H9 (cell line): ENCODE results near the gene VAV2. TPM values are rescaled to one million over a fixed set of nuclear protein-coding genes. Genes with fewer than 3 reads are reported as not detected.

Source experiments
- DNase-seq: peaks from one replicate; pipeline ENCODE4 v3.0.0-alpha.2; 2017
- H2AFZ ChIP-seq: one replicate; pipeline ENCODE4 v1.6.1; 2013; ENCODE audit warnings: mild to moderate bottlenecking, low read length, control low read depth, moderate library complexity
- H2AK5ac ChIP-seq: 2 replicates; pipeline ENCODE4 v1.6.1; 2013; ENCODE audit warnings: low read length, control low read depth, mixed read lengths; ENCODE audit not compliant: insufficient read length
- H2BK120ac ChIP-seq: one replicate; pipeline ENCODE4 v1.6.1; 2013; ENCODE audit warnings: low read depth, mild to moderate bottlenecking, low read length, control low read depth, inconsistent platforms; ENCODE audit not compliant: poor library complexity, severe bottlenecking
- H2BK12ac ChIP-seq: 2 replicates; pipeline ENCODE4 v1.6.1; 2013; ENCODE audit warnings: low read length, control low read depth, mixed read lengths, low read depth; ENCODE audit not compliant: insufficient read length
- H2BK15ac ChIP-seq: 2 replicates; pipeline ENCODE4 v1.6.1; 2013; ENCODE audit warnings: low read depth, low read length, control low read depth
- H2BK20ac ChIP-seq: one replicate; pipeline ENCODE4 v1.6.1; 2013; ENCODE audit warnings: low read depth, mild to moderate bottlenecking, low read length, control low read depth, inconsistent platforms; ENCODE audit not compliant: poor library complexity, severe bottlenecking
- H2BK5ac ChIP-seq: 2 replicates; pipeline ENCODE4 v1.6.1; 2013; ENCODE audit warnings: low read length, control low read depth, mixed read lengths; ENCODE audit not compliant: insufficient read length
- H3K14ac ChIP-seq: 2 replicates; pipeline ENCODE4 v1.6.1; 2013; ENCODE audit warnings: low read length, control low read depth; ENCODE audit not compliant: insufficient read depth
- H3K18ac ChIP-seq: 2 replicates; pipeline ENCODE4 v1.6.1; 2013; ENCODE audit warnings: low read depth, mild to moderate bottlenecking, mixed read lengths, low read length, control low read depth; ENCODE audit not compliant: insufficient read length
- H3K23ac ChIP-seq: 2 replicates; pipeline ENCODE4 v1.6.1; 2013; ENCODE audit warnings: low read length, control low read depth, mixed read lengths, low read depth; ENCODE audit not compliant: insufficient read length
- H3K23me2 ChIP-seq: 2 replicates; pipeline ENCODE4 v1.6.1; 2013; ENCODE audit warnings: low read depth, mild to moderate bottlenecking, mixed read lengths, low read length, control low read depth; ENCODE audit not compliant: insufficient read length, poor library complexity, severe bottlenecking
- H3K27ac ChIP-seq: 2 replicates; pipeline ENCODE4 v1.5.1; 2013; ENCODE audit warnings: low read length, control low read depth, mixed read lengths, low read depth; ENCODE audit not compliant: insufficient read length
- H3K27me3 ChIP-seq: 2 replicates; pipeline ENCODE4 v1.6.1; 2013; ENCODE audit warnings: low read length, control low read depth, inconsistent platforms; ENCODE audit not compliant: insufficient read depth
- H3K4ac ChIP-seq: 2 replicates; pipeline ENCODE4 v1.6.1; 2013; ENCODE audit warnings: low read depth, mild to moderate bottlenecking, control low read depth, inconsistent platforms, low read length, moderate library complexity
- H3K4me1 ChIP-seq: 2 replicates; pipeline ENCODE4 v1.6.1; 2013; ENCODE audit warnings: low read length, control low read depth, inconsistent platforms; ENCODE audit not compliant: insufficient read depth
- H3K4me2 ChIP-seq: 2 replicates; pipeline ENCODE4 v1.6.1; 2013; ENCODE audit warnings: low read length, control low read depth, mixed read lengths; ENCODE audit not compliant: insufficient read length, insufficient read depth
- H3K56ac ChIP-seq: 2 replicates; pipeline ENCODE4 v1.6.1; 2013; ENCODE audit warnings: low read depth, mild to moderate bottlenecking, mixed read lengths, low read length, control low read depth; ENCODE audit not compliant: insufficient read length
- H3K79me1 ChIP-seq: 2 replicates; pipeline ENCODE4 v1.6.1; 2013; ENCODE audit warnings: low read depth, mild to moderate bottlenecking, moderate library complexity, low read length, control low read depth, inconsistent platforms; ENCODE audit not compliant: insufficient read depth, poor library complexity, severe bottlenecking
- H3K79me2 ChIP-seq: 2 replicates; pipeline ENCODE4 v1.6.1; 2013; ENCODE audit warnings: low read length, control low read depth, inconsistent platforms; ENCODE audit not compliant: insufficient read depth
- H3K9ac ChIP-seq: 2 replicates; pipeline ENCODE4 v1.6.1; 2013; ENCODE audit warnings: low read length, control low read depth, mixed read lengths; ENCODE audit not compliant: insufficient read length; ENCODE audit errors: extremely low read depth
- H3K9me3 ChIP-seq: one replicate; pipeline ENCODE4 v1.6.1; 2013; ENCODE audit warnings: low read depth, low read length, inconsistent platforms; ENCODE audit not compliant: control insufficient read depth
- H3T11ph ChIP-seq: one replicate; pipeline ENCODE4 v1.6.1; 2013; ENCODE audit warnings: mild to moderate bottlenecking, low read length, control low read depth, inconsistent platforms
- H4K20me1 ChIP-seq: one replicate; pipeline ENCODE4 v1.6.1; 2013; ENCODE audit not compliant: control insufficient read depth, insufficient read length, insufficient read depth
- H4K5ac ChIP-seq: 2 replicates; pipeline ENCODE4 v1.6.1; 2013; ENCODE audit warnings: low read depth, mild to moderate bottlenecking, mixed read lengths, low read length, control low read depth; ENCODE audit not compliant: insufficient read length
- H4K8ac ChIP-seq: replicated peaks from 2 replicates; pipeline ENCODE4 v1.6.1; 2013; ENCODE audit warnings: low read length, control low read depth, mixed read lengths, low read depth; ENCODE audit not compliant: insufficient read length
- H4K91ac ChIP-seq: 2 replicates; pipeline ENCODE4 v1.6.1; 2013; ENCODE audit warnings: low read depth, mild to moderate bottlenecking, moderate library complexity, mixed read lengths, low read length, control low read depth; ENCODE audit not compliant: insufficient read length
- H3K27ac Mint-ChIP-seq, 3 experiments: 2 replicates in 2 of 3; 3 replicates in 1 of 3; pipeline ENCODE4 v1.8.0; 2020 to 2021; ENCODE audit warnings: mixed read lengths in 3 of 3, mild to moderate bottlenecking in 1 of 3, moderate library complexity in 1 of 3
- H3K27me3 Mint-ChIP-seq: 2 replicates; pipeline ENCODE4 v1.8.0; 2021; ENCODE audit warnings: low read depth, mild to moderate bottlenecking, moderate library complexity, mixed read lengths
- H3K36me3 Mint-ChIP-seq, 3 experiments: 2 replicates in 2 of 3; 3 replicates in 1 of 3; pipeline ENCODE4 v1.8.0; 2020 to 2021; ENCODE audit warnings: low read depth in 3 of 3, mixed read lengths in 3 of 3; ENCODE audit not compliant: insufficient read depth in 1 of 3
- H3K4me1 Mint-ChIP-seq, 2 experiments: 2 replicates each; pipeline ENCODE4 v1.8.0; 2020; ENCODE audit warnings: mixed read lengths in 2 of 2
- H3K4me3 Mint-ChIP-seq, 2 experiments: 2 replicates in 1 of 2; 3 replicates in 1 of 2; pipeline ENCODE4 v1.8.0; 2020 to 2021; ENCODE audit warnings: mild to moderate bottlenecking in 2 of 2, mixed read lengths in 2 of 2, moderate library complexity in 1 of 2
- H3K9me3 Mint-ChIP-seq, 2 experiments: 2 replicates in 1 of 2; 3 replicates in 1 of 2; pipeline ENCODE4 v1.8.0; 2020; ENCODE audit warnings: mild to moderate bottlenecking in 2 of 2, mixed read lengths in 2 of 2, moderate library complexity in 1 of 2
- WGBS: extraction: QIAGEN DNeasy Blood & Tissue Kit; methylation state at CpG from one replicate; pipeline ENCODE4 v1.1.7; 2013; ENCODE audit warnings: missing lambda C conversion rate, low lambda C conversion rate, mixed read lengths; ENCODE audit not compliant: insufficient read length; ENCODE audit errors: extremely low coverage; 5-methylcytosine and 5-hydroxymethylcytosine counted together
- total RNA-seq: library from RNA; stranded (reverse); gene quantifications from 2 replicates; pipeline ENCODE4 v1.2.1, GENCODE V29; 2021
- TF ChIP-seq, protein P1 (sequence below): fragments of 200-600 bp; sonication (generic); conservative IDR thresholded peaks from 3 replicates; pipeline ENCODE4 v1.8.0; 2021; ENCODE audit warnings: antibody characterized with exemption, mild to moderate bottlenecking

The VAV2 gene
- total RNA-seq, 1 experiment from 2014 or later, result 58.7 TPM

DNA sequence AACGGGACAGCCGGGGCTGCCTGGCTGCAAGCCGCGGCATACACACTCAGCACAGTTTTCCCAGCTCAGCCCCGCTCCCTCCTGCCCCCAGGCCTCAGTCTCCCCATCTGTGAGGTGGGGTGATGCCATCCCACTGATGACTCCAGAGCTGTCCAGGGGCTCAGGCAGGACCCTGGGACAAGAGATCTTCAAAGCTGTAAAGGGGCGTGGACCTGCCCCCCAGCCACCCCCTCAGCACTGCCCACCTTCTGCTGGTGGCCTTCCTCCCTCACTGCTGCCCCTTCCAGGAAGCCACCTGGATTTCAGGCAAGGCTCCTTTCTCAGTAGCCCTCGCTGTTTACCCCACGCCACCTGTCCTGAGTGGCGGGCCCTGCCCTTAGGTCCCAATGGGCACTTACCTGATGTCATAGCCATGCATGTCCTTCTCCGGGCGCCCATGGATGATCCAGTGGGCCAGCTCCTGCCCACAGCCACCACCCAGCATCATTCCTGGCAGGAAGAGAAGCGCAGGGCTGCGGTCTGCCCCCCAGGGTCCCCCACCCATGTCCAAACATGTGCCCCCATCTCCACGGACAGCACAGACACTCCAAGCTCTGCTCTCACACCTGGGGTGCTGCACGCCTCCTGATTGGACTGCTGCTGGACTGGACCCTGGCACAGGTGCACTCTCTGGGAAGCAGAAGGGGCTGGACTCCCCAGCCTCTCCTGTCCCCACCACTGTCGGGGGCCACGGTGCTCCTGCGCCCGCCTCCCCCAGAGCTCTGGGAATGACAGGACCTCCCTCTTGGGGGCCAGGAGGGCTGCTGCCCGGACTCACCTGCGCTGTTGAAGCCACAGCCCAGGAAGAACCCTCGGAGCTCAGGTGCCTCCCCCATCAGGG lies 279.7 kb downstream of the VAV2 start:
- Histone ChIP-seq H3K23ac (no peak overlapping the region), H3K79me2 (no peaks in the 10 kb centered on the region), H4K8ac (no peak overlapping the region), H3K27ac (no peak overlapping the region), H3T11ph (no peak overlapping the region), H4K5ac (no peak overlapping the region), H2AFZ (no peak overlapping the region), H3K4ac (no peak overlapping the region), H3K9ac (no peak overlapping the region), H3K23me2 (peaks cover 6% of the 10 kb centered on the region), H3K56ac (no peak overlapping the region), H3K9me3 (no peaks in the 10 kb centered on the region), H3K27me3 (no peaks in the 10 kb centered on the region), H3K4me1 (no peaks in the 10 kb centered on the region), H4K20me1 (no peaks in the 10 kb centered on the region), H3K4me2 (no peak overlapping the region), H2BK15ac (no peak overlapping the region), H2BK120ac (no peak overlapping the region), H2AK5ac (no peak overlapping the region), H4K91ac (no peak overlapping the region), H2BK20ac (no peak overlapping the region), H3K79me1 (no peaks in the 10 kb centered on the region), H3K14ac (no peak overlapping the region; the same call in 1 of the 2 replicates), H2BK12ac (no peak overlapping the region), H3K18ac (no peak overlapping the region), H2BK5ac (no peak overlapping the region)
- Mint-ChIP-seq H3K4me1 (peaks cover 12 to 24% of the 10 kb centered on the region in 2 experiments), H3K4me3 (no peak overlapping the region), H3K27ac (peak overlapping the region in 2 of 3 experiments; percentile 28 to 48; a peak in 2 of 7 replicates), H3K27me3 (no peaks in the 10 kb centered on the region; the same call in 1 of the 2 replicates), H3K9me3 (no peaks in the 10 kb centered on the region), H3K36me3 (no peaks in the 10 kb centered on the region)
- TF ChIP-seq, protein P1, sequence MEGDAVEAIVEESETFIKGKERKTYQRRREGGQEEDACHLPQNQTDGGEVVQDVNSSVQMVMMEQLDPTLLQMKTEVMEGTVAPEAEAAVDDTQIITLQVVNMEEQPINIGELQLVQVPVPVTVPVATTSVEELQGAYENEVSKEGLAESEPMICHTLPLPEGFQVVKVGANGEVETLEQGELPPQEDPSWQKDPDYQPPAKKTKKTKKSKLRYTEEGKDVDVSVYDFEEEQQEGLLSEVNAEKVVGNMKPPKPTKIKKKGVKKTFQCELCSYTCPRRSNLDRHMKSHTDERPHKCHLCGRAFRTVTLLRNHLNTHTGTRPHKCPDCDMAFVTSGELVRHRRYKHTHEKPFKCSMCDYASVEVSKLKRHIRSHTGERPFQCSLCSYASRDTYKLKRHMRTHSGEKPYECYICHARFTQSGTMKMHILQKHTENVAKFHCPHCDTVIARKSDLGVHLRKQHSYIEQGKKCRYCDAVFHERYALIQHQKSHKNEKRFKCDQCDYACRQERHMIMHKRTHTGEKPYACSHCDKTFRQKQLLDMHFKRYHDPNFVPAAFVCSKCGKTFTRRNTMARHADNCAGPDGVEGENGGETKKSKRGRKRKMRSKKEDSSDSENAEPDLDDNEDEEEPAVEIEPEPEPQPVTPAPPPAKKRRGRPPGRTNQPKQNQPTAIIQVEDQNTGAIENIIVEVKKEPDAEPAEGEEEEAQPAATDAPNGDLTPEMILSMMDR, result no peak
- WGBS, result no CpG with 5 or more reads among the region's 22 CpGs
- DNase-seq, result no peak

Other genes starting within 250 kb of the VAV2 start
- 16.4 and 17.8 TPM in 2 replicates for gene BRD3OS, start 33.2 kb upstream of the VAV2 start, total RNA-seq
- 63.1 and 63.6 TPM in 2 replicates for gene BRD3, start 75.7 kb upstream of the VAV2 start, total RNA-seq
- gene WDR5, start 143.8 kb upstream of the VAV2 start, total RNA-seq, result 72.3 and 74.0 TPM in 2 replicates
- 132 and 134 TPM in 2 replicates for gene RNU6ATAC, start 172.2 kb upstream of the VAV2 start, total RNA-seq